Measurements from ENCODE around the gene OTX2.

The OTX2 gene

DNA sequence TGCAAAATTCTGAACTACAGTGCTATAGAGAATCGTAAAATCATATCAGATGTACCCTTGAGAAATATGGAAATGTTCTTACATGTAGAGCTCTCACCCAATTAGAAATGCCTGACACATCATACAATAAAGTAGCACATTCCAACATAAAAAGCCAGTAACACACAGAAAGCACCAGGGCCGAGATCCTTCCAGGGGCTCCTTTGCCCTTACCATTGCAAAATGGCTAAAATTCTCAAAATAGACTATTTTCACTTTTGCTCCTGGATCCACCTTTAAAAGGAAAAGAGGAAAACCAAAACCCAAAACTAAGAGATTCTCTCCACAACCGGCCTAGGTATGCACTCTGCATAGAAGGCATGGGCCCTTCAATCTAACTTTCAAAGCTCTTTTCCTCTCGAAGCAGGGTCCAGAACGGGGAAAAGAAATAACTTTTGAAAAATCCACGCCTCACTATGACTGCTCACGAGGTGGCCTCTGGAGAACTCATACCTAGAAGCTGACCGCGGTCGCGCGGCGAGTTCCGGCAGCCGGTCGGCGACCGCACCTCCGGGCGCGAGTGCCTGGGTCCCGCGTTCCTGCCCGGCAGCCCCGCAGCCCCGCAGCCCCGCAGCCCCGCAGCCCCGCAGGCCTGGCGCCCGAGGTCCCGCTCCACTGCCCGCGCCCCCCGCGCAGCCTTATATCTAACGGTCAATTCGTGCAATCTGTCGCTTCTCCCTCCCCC lies 2.7 kb downstream of the OTX2 start:
- TF ChIP-seq, protein P1, sequence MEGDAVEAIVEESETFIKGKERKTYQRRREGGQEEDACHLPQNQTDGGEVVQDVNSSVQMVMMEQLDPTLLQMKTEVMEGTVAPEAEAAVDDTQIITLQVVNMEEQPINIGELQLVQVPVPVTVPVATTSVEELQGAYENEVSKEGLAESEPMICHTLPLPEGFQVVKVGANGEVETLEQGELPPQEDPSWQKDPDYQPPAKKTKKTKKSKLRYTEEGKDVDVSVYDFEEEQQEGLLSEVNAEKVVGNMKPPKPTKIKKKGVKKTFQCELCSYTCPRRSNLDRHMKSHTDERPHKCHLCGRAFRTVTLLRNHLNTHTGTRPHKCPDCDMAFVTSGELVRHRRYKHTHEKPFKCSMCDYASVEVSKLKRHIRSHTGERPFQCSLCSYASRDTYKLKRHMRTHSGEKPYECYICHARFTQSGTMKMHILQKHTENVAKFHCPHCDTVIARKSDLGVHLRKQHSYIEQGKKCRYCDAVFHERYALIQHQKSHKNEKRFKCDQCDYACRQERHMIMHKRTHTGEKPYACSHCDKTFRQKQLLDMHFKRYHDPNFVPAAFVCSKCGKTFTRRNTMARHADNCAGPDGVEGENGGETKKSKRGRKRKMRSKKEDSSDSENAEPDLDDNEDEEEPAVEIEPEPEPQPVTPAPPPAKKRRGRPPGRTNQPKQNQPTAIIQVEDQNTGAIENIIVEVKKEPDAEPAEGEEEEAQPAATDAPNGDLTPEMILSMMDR (conservative IDR thresholded peaks at IDR 0.05; ENCODE audit: low read depth, low read length) = no peak
- no peak for DNase-seq (ENCODE audit: low read depth)
- H3K4me3 ChIP-seq (ENCODE audit: low read length) = peak overlapping the region; percentile 95

DNA sequence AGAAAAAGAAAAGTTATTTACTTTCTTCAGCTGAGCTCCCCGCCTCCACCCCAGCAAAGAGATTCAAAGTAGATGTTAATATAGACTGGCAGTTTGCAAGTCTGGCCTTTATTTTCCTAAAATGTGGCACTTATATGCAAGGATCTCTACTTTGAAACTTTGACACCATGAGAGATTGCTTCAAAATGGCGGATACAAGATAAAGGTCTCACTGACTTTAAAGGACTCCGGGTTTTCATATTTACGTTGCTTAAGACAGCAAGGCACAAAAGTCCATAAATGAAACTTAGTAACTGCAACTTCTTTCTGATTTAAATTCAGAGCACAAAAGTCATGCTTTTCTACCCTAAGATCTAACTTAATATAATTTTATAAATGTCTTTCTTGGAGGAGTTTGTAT lies 3.5 kb downstream of the OTX2 start:
- DNase-seq (ENCODE audit: low read depth) = no peak
- H3K4me3 ChIP-seq (ENCODE audit: low read length) = peak overlapping the region; percentile 95
- TF ChIP-seq, protein P1 (conservative IDR thresholded peaks at IDR 0.05; ENCODE audit: low read depth, low read length) = no peak

DNA sequence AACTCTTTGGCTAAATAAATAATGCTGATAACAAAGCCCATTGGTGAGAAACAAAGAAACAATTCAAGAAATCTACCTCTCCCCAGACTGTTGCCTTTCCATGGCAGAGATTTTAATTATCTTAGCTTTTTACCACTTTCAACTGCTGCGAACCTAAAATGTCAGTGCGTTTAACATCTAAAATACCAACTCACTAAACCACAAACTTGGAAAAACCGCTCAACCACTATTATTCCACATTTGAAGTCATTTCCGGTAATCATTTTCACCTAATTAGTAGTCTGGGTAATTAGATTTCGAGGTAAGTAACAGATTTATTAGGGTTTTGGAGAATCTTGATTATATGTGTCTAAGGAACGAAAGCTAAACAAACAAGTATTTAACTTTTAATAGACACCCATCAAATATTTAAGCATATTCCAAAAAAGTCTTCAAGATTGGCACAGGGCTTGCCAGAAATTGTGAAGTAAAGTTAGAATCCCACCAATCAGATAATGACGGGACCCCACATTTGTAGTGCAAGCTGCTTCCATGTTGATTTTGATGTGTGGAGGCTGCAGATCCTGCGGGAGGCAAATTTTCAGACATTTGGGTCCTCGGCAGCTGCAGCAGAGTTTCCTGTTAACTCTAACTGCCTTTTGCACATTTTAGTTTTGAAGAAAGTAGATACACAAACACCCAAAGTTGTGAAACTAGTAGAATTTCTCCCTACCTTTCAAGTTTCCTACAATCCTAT lies 4.1 kb downstream of the OTX2 start:
- TF ChIP-seq, protein P1 (conservative IDR thresholded peaks at IDR 0.05; ENCODE audit: low read depth, low read length) = no peak
- H3K4me3 ChIP-seq (ENCODE audit: low read length) = peak overlapping the region; percentile 95
- DNase-seq (ENCODE audit: low read depth) = no peak

DNA sequence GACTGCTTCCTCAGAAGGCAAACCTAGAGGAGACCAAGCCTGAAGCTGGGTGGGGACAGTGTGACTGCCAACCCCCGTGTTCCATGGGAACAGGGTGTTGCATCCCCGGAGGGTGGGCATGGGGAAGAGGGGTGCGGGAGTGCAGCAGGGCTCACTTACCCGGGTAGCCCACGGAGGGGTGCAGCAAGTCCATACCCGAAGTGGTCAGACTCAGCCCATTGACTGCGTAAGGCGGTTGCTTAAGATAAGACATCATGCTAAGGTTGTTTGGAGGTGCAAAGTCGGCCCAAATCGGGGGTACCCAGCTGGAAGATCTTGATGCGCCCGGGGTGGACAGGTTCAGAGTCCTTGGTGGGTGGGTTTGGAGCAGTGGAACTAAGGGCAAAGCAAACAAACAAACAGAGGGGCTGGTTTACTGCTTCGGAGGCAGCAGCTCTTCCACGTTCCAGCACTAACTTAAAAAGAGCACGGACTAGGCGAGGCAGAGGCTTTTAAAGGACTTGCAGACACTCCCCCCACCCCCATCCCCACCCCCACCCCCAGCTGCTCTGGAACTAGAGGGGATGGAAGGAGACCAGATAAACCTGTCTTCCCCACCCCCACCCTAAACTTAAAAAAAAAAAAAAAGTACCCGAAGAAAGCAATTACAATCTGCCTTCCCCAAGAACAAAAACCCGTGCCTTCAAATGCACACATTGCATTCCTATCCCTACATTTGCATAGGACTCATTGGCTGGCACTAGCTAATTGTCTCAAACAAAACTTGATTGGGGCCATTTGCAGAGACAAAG lies 4.9 kb downstream of the OTX2 start:
- no peak for DNase-seq (ENCODE audit: low read depth)
- peak overlapping the region; percentile 95 for H3K4me3 ChIP-seq (ENCODE audit: low read length)
- TF ChIP-seq, protein P1 (conservative IDR thresholded peaks at IDR 0.05; ENCODE audit: low read depth, low read length) = no peak

DNA sequence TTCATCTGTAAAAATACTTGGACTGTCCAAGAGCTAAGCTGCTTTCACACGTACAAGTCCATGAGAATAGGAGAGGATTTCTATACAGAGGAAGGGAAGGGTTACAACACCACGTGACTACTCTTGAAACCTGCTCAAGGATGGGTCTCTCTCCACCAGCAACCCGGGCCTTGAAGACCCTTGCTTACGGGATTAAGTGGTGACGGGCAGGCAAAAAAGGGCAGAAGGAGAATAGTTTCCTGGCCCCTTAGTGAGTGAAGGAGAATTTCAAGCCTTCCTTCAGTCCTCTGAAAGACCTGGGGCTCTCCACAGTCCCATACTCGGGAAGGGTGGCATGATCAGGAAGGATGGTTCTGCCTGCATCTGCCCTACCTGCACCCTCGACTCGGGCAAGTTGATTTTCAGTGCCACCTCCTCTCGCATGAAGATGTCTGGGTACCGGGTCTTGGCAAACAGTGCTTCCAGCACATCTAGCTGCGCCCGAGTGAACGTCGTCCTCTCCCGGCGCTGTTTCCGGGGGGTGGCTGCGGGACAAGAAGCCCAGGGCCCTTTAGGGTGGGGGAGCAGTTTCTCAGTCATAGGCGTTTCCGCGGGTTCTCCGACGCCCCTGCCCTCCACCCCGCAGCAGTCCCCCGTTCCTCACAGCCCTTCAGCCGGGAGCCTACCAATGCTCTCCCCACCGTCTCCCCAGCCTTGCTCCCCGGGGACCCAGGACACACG lies 6.3 kb downstream of the OTX2 start:
- TF ChIP-seq, protein P1 (conservative IDR thresholded peaks at IDR 0.05; ENCODE audit: low read depth, low read length) = no peak
- no peak for DNase-seq (ENCODE audit: low read depth)
- peak overlapping the region; percentile 95 for H3K4me3 ChIP-seq (ENCODE audit: low read length)

DNA sequence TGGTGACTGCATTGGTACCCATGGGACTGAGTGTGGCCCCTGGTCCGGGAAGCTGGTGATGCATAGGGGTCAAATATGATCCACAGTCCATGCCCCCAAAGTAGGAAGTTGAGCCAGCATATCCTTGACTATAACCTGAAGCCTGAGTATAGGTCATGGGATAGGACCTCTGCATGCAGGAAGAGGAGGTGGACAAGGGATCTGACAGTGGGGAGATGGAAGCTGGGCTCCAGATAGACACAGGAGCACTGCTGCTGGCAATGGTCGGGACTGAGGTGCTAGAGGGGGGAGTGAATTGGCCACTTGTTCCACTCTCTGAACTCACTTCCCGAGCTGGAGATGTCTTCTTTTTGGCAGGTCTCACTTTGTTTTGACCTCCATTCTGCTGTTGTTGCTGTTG lies 8.4 kb downstream of the OTX2 start:
- no peak for DNase-seq (ENCODE audit: low read depth)
- TF ChIP-seq, protein P1 (conservative IDR thresholded peaks at IDR 0.05; ENCODE audit: low read depth, low read length) = no peak

More for the DNA sequence above, 8.4 kb downstream of the OTX2 start:
- H3K4me3 ChIP-seq (ENCODE audit: low read length) = peak overlapping the region; percentile 95
